ENCODE data around the gene FBXL19.

The FBXL19 gene

GRCh38 chr16:30984669-30985400, 61.5 kb downstream of the FBXL19 start, which contains the start of gene HSD3B7:
Gene HSD3B7, plus strand, starts transcription at chr16:30985207. Its CDS starts 452 bp downstream, at chr16:30985659.
- POLR2A ChIA-PET, result interaction anchor here (1.0 to 2.2 kb wide), 8 partner anchors 9 to 195 kb away, joined by 3 to 15 read pairs (median 6); partner anchors contain the start of genes FUS, KAT8, ZNF646 and ZNF668
- no peak for DNase-seq (ENCODE audit: low read depth, low spot score)
- H3K4me3 ChIP-seq (ENCODE audit: low read depth, low read length), result peak within 1 kb of the TSS; percentile 57
- CTCF ChIA-PET, result interaction anchor here (0.5 to 7.8 kb wide), 48 partner anchors 9 to 891 kb away, joined by 3 to 141 read pairs (median 6); partner anchors contain the start of genes ARMC5, PRSS53, STX4 and VKORC1
- peak; percentile 94 for TF ChIP-seq CTCF (IDR thresholded peaks at IDR 0.05; ENCODE audit: insufficient read depth, low read length, missing control alignments)

- DNase-seq (ENCODE audit: low read depth, low spot score), result no peak
- POLR2A ChIA-PET, result interaction anchor here (1.1 to 2.2 kb wide), 10 partner anchors 8 to 457 kb away, joined by 3 to 15 read pairs (median 4); partner anchors contain the start of genes FUS, KAT8, ZNF646 and ZNF668
- H3K4me3 ChIP-seq (ENCODE audit: low read depth, low read length), result peak overlapping the region; percentile 57
- CTCF ChIA-PET, result interaction anchor here (0.9 to 7.8 kb wide), 36 partner anchors 9 to 890 kb away, joined by 3 to 141 read pairs (median 8); partner anchors contain the start of genes ARMC5, PRSS53, VKORC1 and ZNF646
- no peak for TF ChIP-seq CTCF (IDR thresholded peaks at IDR 0.05; ENCODE audit: insufficient read depth, low read length, missing control alignments)
These were observed 62.2 kb downstream of the FBXL19 start for GRCh38 chr16:30985401-30986128.

- H3K4me3 ChIP-seq (ENCODE audit: low read depth, low read length), result no peak overlapping the region
- POLR2A ChIA-PET, result interaction anchor here (1.1 to 2.2 kb wide), 10 partner anchors 8 to 457 kb away, joined by 3 to 15 read pairs (median 4); partner anchors contain the start of genes FUS, KAT8, ZNF646 and ZNF668
- CTCF ChIA-PET, result interaction anchor here (1.1 to 7.8 kb wide), 21 partner anchors 9 to 882 kb away, joined by 3 to 141 read pairs (median 14); partner anchors contain the start of genes ARMC5, PRSS53, VKORC1 and ZNF646
- no peak for DNase-seq (ENCODE audit: low read depth, low spot score)
- TF ChIP-seq CTCF (IDR thresholded peaks at IDR 0.05; ENCODE audit: insufficient read depth, low read length, missing control alignments), result no peak
These were observed 63.0 kb downstream of the FBXL19 start for GRCh38 chr16:30986129-30986991.

- ChIA-PET CTCF (interaction anchor here (1.6 to 7.8 kb wide), 3 partner anchors 21 to 455 kb away, joined by 5 to 141 read pairs (median 98); partner anchors contain the start of genes PRSS53, VKORC1 and ZNF843), POLR2A (no interaction called here)
- no peak overlapping the region for H3K4me3 ChIP-seq (ENCODE audit: low read depth, low read length)
- no peak for TF ChIP-seq CTCF (IDR thresholded peaks at IDR 0.05; ENCODE audit: insufficient read depth, low read length, missing control alignments)
- no peak for DNase-seq (ENCODE audit: low read depth, low spot score)
These were observed 64.3 kb downstream of the FBXL19 start for GRCh38 chr16:30987581-30988190.

GRCh38 chr16:30989469-30990047, 66.2 kb downstream of the FBXL19 start:
- CTCF ChIA-PET, result no interaction called here

More at GRCh38 chr16:30989469-30990047, 66.2 kb downstream of the FBXL19 start:
- no peak overlapping the region for H3K4me3 ChIP-seq (ENCODE audit: low read depth, low read length)
- no peak for DNase-seq (ENCODE audit: low read depth, low spot score)
- POLR2A ChIA-PET, result no interaction called here
- TF ChIP-seq CTCF (IDR thresholded peaks at IDR 0.05; ENCODE audit: insufficient read depth, low read length, missing control alignments), result no peak
